ENCODE data around the gene CREG2.

The CREG2 gene

DNA sequence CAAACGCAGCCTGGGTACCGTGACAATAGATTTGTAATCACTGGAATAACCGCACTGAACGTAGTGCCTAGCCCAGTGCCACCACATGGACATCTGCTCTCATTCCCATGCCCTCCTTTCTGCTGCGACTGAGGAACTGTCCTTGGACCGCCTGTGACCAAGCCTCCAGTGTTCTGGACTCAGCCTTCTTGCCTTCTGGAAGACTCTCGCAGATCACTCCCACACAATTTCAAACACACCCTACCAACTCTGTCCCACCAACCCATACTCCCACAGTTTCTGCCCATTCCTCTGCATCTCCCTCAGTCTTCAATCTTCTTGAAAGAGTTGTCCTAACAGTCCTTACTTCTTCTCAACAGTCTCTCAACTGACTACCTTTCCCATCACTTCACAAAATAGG lies 80.9 kb downstream of the CREG2 start:
- no peak for DNase-seq (ENCODE audit: extremely low spot score)
- POLR2A ChIA-PET = no interaction called here
- CTCF ChIA-PET = no interaction called here
- TF ChIP-seq CTBP1 (IDR thresholded peaks at IDR 0.05; ENCODE audit: borderline replicate concordance) (no peak), SUZ12 (IDR thresholded peaks at IDR 0.05) (no peak), TARDBP (IDR thresholded peaks at IDR 0.05) (no peak), ARNT (IDR thresholded peaks at IDR 0.05) (no peak), L3MBTL2 (conservative IDR thresholded peaks at IDR 0.05) (no peak), FOXK2 (IDR thresholded peaks at IDR 0.05) (no peak), SP1 (IDR thresholded peaks at IDR 0.05) (no peak), ELF4 (IDR thresholded peaks at IDR 0.05) (no peak), LEF1 (IDR thresholded peaks at IDR 0.05; ENCODE audit: borderline replicate concordance) (no peak), HDGF (IDR thresholded peaks at IDR 0.05; ENCODE audit: borderline replicate concordance) (no peak), NFRKB (IDR thresholded peaks at IDR 0.05) (no peak), FOXA1 (IDR thresholded peaks at IDR 0.05) (no peak), ZNF384 (IDR thresholded peaks at IDR 0.05) (no peak), BHLHE40 (IDR thresholded peaks at IDR 0.05; ENCODE audit: borderline replicate concordance) (no peak)

DNA sequence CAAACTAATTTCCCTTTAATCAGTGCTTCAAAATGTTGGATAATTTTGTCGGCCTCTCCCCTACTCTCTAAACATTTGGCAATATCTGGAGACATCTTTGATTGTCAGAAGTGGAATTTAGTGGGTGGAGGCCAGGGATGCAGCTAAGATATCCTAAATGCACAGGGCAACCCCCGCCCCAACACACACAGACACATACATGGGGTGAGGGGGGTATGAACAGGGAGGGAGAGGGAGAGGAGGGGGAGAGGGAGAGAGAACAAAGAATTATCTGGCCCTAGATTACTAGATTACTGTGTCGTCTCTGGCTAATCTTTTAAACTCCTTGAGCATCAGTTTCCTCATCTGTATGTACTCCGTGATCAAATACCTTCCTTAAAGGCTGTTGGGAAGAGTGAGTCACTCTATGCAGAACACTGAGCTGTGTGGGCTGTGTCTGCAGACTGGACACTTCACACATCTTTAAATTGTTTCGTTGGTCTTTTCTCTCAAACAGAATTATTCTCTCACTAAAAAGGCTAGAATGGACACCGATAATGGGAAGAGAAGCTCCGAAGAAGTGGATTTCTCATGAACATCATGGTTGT lies 81.7 kb downstream of the CREG2 start:
- TF ChIP-seq SUZ12 (IDR thresholded peaks at IDR 0.05) (no peak), FOXA1 (IDR thresholded peaks at IDR 0.05) (no peak), NFRKB (IDR thresholded peaks at IDR 0.05) (no peak), L3MBTL2 (conservative IDR thresholded peaks at IDR 0.05) (no peak), LEF1 (IDR thresholded peaks at IDR 0.05; ENCODE audit: borderline replicate concordance) (no peak), HDGF (IDR thresholded peaks at IDR 0.05; ENCODE audit: borderline replicate concordance) (no peak), TARDBP (IDR thresholded peaks at IDR 0.05) (no peak), FOXK2 (IDR thresholded peaks at IDR 0.05) (no peak), CTBP1 (IDR thresholded peaks at IDR 0.05; ENCODE audit: borderline replicate concordance) (no peak), BHLHE40 (IDR thresholded peaks at IDR 0.05; ENCODE audit: borderline replicate concordance) (no peak), FOXM1 (IDR thresholded peaks at IDR 0.05; ENCODE audit: borderline replicate concordance) (no peak), ZNF384 (IDR thresholded peaks at IDR 0.05) (no peak), ARNT (IDR thresholded peaks at IDR 0.05) (no peak), SP1 (IDR thresholded peaks at IDR 0.05) (no peak)
- TF ChIP-seq, protein P1, sequence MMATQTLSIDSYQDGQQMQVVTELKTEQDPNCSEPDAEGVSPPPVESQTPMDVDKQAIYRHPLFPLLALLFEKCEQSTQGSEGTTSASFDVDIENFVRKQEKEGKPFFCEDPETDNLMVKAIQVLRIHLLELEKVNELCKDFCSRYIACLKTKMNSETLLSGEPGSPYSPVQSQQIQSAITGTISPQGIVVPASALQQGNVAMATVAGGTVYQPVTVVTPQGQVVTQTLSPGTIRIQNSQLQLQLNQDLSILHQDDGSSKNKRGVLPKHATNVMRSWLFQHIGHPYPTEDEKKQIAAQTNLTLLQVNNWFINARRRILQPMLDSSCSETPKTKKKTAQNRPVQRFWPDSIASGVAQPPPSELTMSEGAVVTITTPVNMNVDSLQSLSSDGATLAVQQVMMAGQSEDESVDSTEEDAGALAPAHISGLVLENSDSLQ (IDR thresholded peaks at IDR 0.05) = no peak
- POLR2A ChIA-PET = no interaction called here
- CTCF ChIA-PET = interaction anchor here (0.7 kb wide), 1 partner anchor 9 kb away, joined by 3 read pairs; no protein-coding TSS in a partner anchor
- no peak for DNase-seq (ENCODE audit: extremely low spot score)

- ChIA-PET CTCF (no interaction called here), POLR2A (no interaction called here)
- no peak for DNase-seq (ENCODE audit: extremely low spot score)
- TF ChIP-seq FOXK2 (IDR thresholded peaks at IDR 0.05) (no peak), NFRKB (IDR thresholded peaks at IDR 0.05) (no peak), FOXM1 (IDR thresholded peaks at IDR 0.05; ENCODE audit: borderline replicate concordance) (no peak), ARNT (IDR thresholded peaks at IDR 0.05) (no peak), L3MBTL2 (conservative IDR thresholded peaks at IDR 0.05) (no peak), FOXA1 (IDR thresholded peaks at IDR 0.05) (no peak), LEF1 (IDR thresholded peaks at IDR 0.05; ENCODE audit: borderline replicate concordance) (no peak), CTBP1 (IDR thresholded peaks at IDR 0.05; ENCODE audit: borderline replicate concordance) (no peak)
Measured at GRCh38 chr2:101305035-101305434, 82.3 kb downstream of the CREG2 start.

DNA sequence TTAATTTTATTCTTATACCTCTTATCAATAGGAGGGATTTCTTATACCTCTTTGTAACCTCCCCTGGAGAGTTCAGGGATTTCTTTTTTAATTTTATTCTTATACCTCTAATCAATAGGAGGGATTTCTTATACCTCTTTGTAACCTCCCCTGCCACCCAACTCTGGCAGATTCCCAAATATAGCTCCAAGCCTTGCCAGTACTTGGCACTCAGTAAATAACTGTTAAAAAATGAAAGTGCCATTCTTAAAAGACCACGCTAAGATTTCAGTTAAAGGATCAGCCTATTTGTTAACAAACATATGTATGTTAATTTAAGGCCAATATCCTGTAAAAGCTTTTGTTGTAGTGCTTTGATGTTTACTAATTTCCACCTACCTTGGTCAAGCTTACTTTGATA lies 83.6 kb downstream of the CREG2 start:
- DNase-seq (ENCODE audit: extremely low spot score) = no peak
- TF ChIP-seq CTBP1 (IDR thresholded peaks at IDR 0.05; ENCODE audit: borderline replicate concordance) = no peak
- no peak for TF ChIP-seq BHLHE40 (IDR thresholded peaks at IDR 0.05; ENCODE audit: borderline replicate concordance)
- TF ChIP-seq, protein P1 (IDR thresholded peaks at IDR 0.05) = no peak
- TF ChIP-seq L3MBTL2 (conservative IDR thresholded peaks at IDR 0.05) = no peak
- ChIA-PET CTCF (interaction anchor here (0.7 kb wide), 1 partner anchor 29 kb away, joined by 3 read pairs; no protein-coding TSS in a partner anchor), POLR2A (interaction anchor here (2.0 kb wide), 1 partner anchor 51 kb away, joined by 4 read pairs; the partner anchor contains the start of gene CNOT11)

- no peak for TF ChIP-seq LEF1 (IDR thresholded peaks at IDR 0.05; ENCODE audit: borderline replicate concordance)
- no peak for TF ChIP-seq SUZ12 (IDR thresholded peaks at IDR 0.05)
- TF ChIP-seq SP1 (IDR thresholded peaks at IDR 0.05) = no peak
- TF ChIP-seq ELF4 (IDR thresholded peaks at IDR 0.05) = no peak
- no peak for TF ChIP-seq FOXM1 (IDR thresholded peaks at IDR 0.05; ENCODE audit: borderline replicate concordance)
- no peak for TF ChIP-seq ZNF384 (IDR thresholded peaks at IDR 0.05)
- TF ChIP-seq, protein P1 (IDR thresholded peaks at IDR 0.05) = no peak
- no peak for TF ChIP-seq CTBP1 (IDR thresholded peaks at IDR 0.05; ENCODE audit: borderline replicate concordance)
- TF ChIP-seq HDGF (IDR thresholded peaks at IDR 0.05; ENCODE audit: borderline replicate concordance) = no peak
- TF ChIP-seq FOXA1 (IDR thresholded peaks at IDR 0.05) = no peak
- TF ChIP-seq FOXK2 (IDR thresholded peaks at IDR 0.05) = no peak
- no peak for TF ChIP-seq NFRKB (IDR thresholded peaks at IDR 0.05)
- no peak for TF ChIP-seq ARNT (IDR thresholded peaks at IDR 0.05)
- TF ChIP-seq L3MBTL2 (conservative IDR thresholded peaks at IDR 0.05) = no peak
- no peak for TF ChIP-seq BHLHE40 (IDR thresholded peaks at IDR 0.05; ENCODE audit: borderline replicate concordance)
- TF ChIP-seq TARDBP (IDR thresholded peaks at IDR 0.05) = no peak
- ChIA-PET POLR2A (no interaction called here), CTCF (no interaction called here)
- no peak for DNase-seq (ENCODE audit: extremely low spot score)
Measured at GRCh38 chr2:101302016-101302415, 85.3 kb downstream of the CREG2 start.

GRCh38 chr2:101300836-101301235 lies 86.5 kb downstream of the CREG2 start:
- TF ChIP-seq BHLHE40 (IDR thresholded peaks at IDR 0.05; ENCODE audit: borderline replicate concordance) (no peak), SUZ12 (IDR thresholded peaks at IDR 0.05) (no peak), HDGF (IDR thresholded peaks at IDR 0.05; ENCODE audit: borderline replicate concordance) (no peak), ARNT (IDR thresholded peaks at IDR 0.05) (no peak), FOXK2 (IDR thresholded peaks at IDR 0.05) (no peak), SP1 (IDR thresholded peaks at IDR 0.05) (no peak), CTBP1 (IDR thresholded peaks at IDR 0.05; ENCODE audit: borderline replicate concordance) (no peak), L3MBTL2 (conservative IDR thresholded peaks at IDR 0.05) (no peak), LEF1 (IDR thresholded peaks at IDR 0.05; ENCODE audit: borderline replicate concordance) (no peak), ZNF384 (IDR thresholded peaks at IDR 0.05) (no peak), NFRKB (IDR thresholded peaks at IDR 0.05) (no peak), FOXA1 (IDR thresholded peaks at IDR 0.05) (no peak), FOXM1 (IDR thresholded peaks at IDR 0.05; ENCODE audit: borderline replicate concordance) (no peak)
- TF ChIP-seq, protein P1 (IDR thresholded peaks at IDR 0.05) = no peak
- ChIA-PET POLR2A (no interaction called here), CTCF (no interaction called here)
- no peak for DNase-seq (ENCODE audit: extremely low spot score)
